Lung (tissue), 12 donors: ENCODE data around the gene PHF13. TPM values are rescaled to one million over a fixed set of nuclear protein-coding genes. Genes with fewer than 3 reads are reported as not detected.

ENCODE experiments used
- ATAC-seq: fragments of 200-7000 bp; cut with Tn5 transposase; one replicate; pipeline ENCODE4 v1.9.1; 2020; ENCODE audit warnings: moderate number of reproducible peaks; ENCODE audit not compliant: insufficient read depth, low FRiP score
- DNase-seq, 3 donors: peaks; one replicate each; pipeline ENCODE4 v3.0.0-alpha.2; 2013 to 2017
- H3K27ac ChIP-seq, 2 donors: one replicate each; pipeline ENCODE4 v1.5.1; 2013; ENCODE audit warnings: mild to moderate bottlenecking in 2 of 2, moderate library complexity in 2 of 2, control low read depth in 1 of 2, inconsistent platforms in 1 of 2, low read depth in 1 of 2, low read length in 1 of 2
- H3K27me3 ChIP-seq, 3 donors: one replicate each; pipeline ENCODE4 v1.5.1; 2013; ENCODE audit warnings: low read length in 2 of 3; ENCODE audit not compliant: control insufficient read depth in 3 of 3, insufficient read depth in 3 of 3
- H3K36me3 ChIP-seq, 4 donors: one replicate each; pipeline ENCODE4 v1.5.1; 2013; ENCODE audit warnings: low read length in 4 of 4, mild to moderate bottlenecking in 1 of 4, moderate library complexity in 1 of 4; ENCODE audit not compliant: control insufficient read depth in 4 of 4, insufficient read depth in 4 of 4
- H3K4me1 ChIP-seq, 5 donors: one replicate each; pipeline ENCODE4 v1.5.1; 2013; ENCODE audit warnings: low read length in 5 of 5, mild to moderate bottlenecking in 2 of 5, moderate library complexity in 1 of 5; ENCODE audit not compliant: control insufficient read depth in 5 of 5, insufficient read depth in 5 of 5
- H3K4me3 ChIP-seq: one replicate; pipeline ENCODE4 v1.5.1; 2013; ENCODE audit warnings: mild to moderate bottlenecking, control low read depth, moderate library complexity
- H3K9ac ChIP-seq, 2 donors: one replicate each; pipeline ENCODE4 v1.5.1; 2013; ENCODE audit warnings: low read length in 2 of 2, control low read depth in 1 of 2; ENCODE audit not compliant: insufficient read depth in 1 of 2
- H3K9me3 ChIP-seq, 4 donors: one replicate each; pipeline ENCODE4 v1.5.1; 2013; ENCODE audit warnings: low read length in 3 of 4, mild to moderate bottlenecking in 1 of 4, moderate library complexity in 1 of 4; ENCODE audit not compliant: control insufficient read depth in 4 of 4, insufficient read depth in 3 of 4
- CTCF ChIP-seq: IDR thresholded peaks from 2 replicates; pipeline ENCODE4 v1.5.1; 2012; ENCODE audit warnings: mild to moderate bottlenecking; ENCODE audit errors: control extremely low read depth, extremely low read depth
- whole genome bisulfite sequencing, 2 donors: extraction: QIAGEN DNeasy Blood & Tissue Kit; methylation state at CpG; one replicate each; pipeline ENCODE4 v1.1.7; 2013; 5-methylcytosine and 5-hydroxymethylcytosine counted together
- polyA plus RNA-seq, 2 donors: library from polyadenylated mRNA; stranded (reverse); fragments of 200-250 nt; gene quantifications; one replicate each; pipeline ENCODE4 v1.2.1, GENCODE V29; 2013
- total RNA-seq, 2 donors: library from RNA; depleted of rRNA in 1 of 2; stranded (reverse); fragments of >200 nt in 1 of 2; gene quantifications; one replicate each; pipeline ENCODE4 v1.2.1, GENCODE V29; 2014 to 2021
- donor health status: control.
- donor health status: control.
- donor health status: Bipolar disorder and iron deficiency.
- donor health status: healthy.
- donor health status: DM: yes; HTN: yes; CAD: no.

PHF13 gene
- total and polyA plus RNA-seq, 4 donors: 5.4 to 20.6 (median 7.2) TPM

GRCh38 chr1:6590046-6590445, 23.5 kb upstream of the PHF13 start:
- Histone ChIP-seq H3K4me1 (peaks cover 0 to 5% (median 0%) of the 10 kb centered on the region in 5 donors), H3K9me3 (no peaks in the 10 kb centered on the region), H3K9ac (no peak overlapping the region), H3K27me3 (no peaks in the 10 kb centered on the region), H3K36me3 (peaks cover 0 to 56% (median 25%) of the 10 kb centered on the region in 4 donors), H3K4me3 (no peak overlapping the region), H3K27ac (no peak overlapping the region)
- no peak for TF ChIP-seq CTCF
- 93 to 94% methylated on average over 7 of the region's 7 CpGs for WGBS, 2 donors
- ATAC-seq (no peak), DNase-seq (no peak)

- H3K27ac ChIP-seq: no peak overlapping the region
- ATAC-seq: no peak
- no peaks in the 10 kb centered on the region for H3K27me3 ChIP-seq
- peaks cover 0 to 5% (median 0%) of the 10 kb centered on the region in 5 donors for H3K4me1 ChIP-seq
- H3K9me3 ChIP-seq: no peaks in the 10 kb centered on the region
- no peak overlapping the region for H3K4me3 ChIP-seq
- TF ChIP-seq CTCF: no peak
- H3K36me3 ChIP-seq: peaks cover 0 to 68% (median 30%) of the 10 kb centered on the region in 4 donors
- WGBS, 2 donors: 29 to 71% methylated on average over 13 of the region's 13 CpGs
- DNase-seq: no peak
- no peak overlapping the region for H3K9ac ChIP-seq
Measured at GRCh38 chr1:6591222-6591621, 22.3 kb upstream of the PHF13 start.

- DNase-seq: no peak
Measured at GRCh38 chr1:6591644-6592043, 21.9 kb upstream of the PHF13 start.

More at GRCh38 chr1:6591644-6592043, 21.9 kb upstream of the PHF13 start:
- Histone ChIP-seq H3K36me3 (peaks cover 0 to 71% (median 30%) of the 10 kb centered on the region in 4 donors), H3K27ac (no peak overlapping the region), H3K9me3 (no peaks in the 10 kb centered on the region), H3K9ac (no peak overlapping the region), H3K4me1 (peaks cover 0 to 5% (median 0%) of the 10 kb centered on the region in 5 donors), H3K27me3 (no peaks in the 10 kb centered on the region), H3K4me3 (no peak overlapping the region)
- WGBS, 2 donors: 85 to 86% methylated on average over 6 of the region's 6 CpGs
- no peak for TF ChIP-seq CTCF
- ATAC-seq: no peak
